ENCODE measurements around the gene PLPP4. TPM values are rescaled to one million over a fixed set of nuclear protein-coding genes. Genes with fewer than 3 reads are reported as not detected.
"Not testable (repeated sequence)": the region's sequence is repeated elsewhere in the genome, so short reads cannot be mapped to it uniquely, and the experiment has no call there.

Gene PLPP4
- total RNA-seq, 1 donor from 2014 or later, result not detected

- Histone ChIP-seq H3K4me1 (no peaks in the 10 kb centered on the region), H3K36me3 (no peaks in the 10 kb centered on the region), H3K27ac (no peak overlapping the region), H3K27me3 (no peaks in the 10 kb centered on the region), H3K9me3 (no peaks in the 10 kb centered on the region), H3K4me3 (no peak overlapping the region)
- no peak for DNase-seq (ENCODE audit: low spot score in 2 of 2)
- TF ChIP-seq, protein P1, sequence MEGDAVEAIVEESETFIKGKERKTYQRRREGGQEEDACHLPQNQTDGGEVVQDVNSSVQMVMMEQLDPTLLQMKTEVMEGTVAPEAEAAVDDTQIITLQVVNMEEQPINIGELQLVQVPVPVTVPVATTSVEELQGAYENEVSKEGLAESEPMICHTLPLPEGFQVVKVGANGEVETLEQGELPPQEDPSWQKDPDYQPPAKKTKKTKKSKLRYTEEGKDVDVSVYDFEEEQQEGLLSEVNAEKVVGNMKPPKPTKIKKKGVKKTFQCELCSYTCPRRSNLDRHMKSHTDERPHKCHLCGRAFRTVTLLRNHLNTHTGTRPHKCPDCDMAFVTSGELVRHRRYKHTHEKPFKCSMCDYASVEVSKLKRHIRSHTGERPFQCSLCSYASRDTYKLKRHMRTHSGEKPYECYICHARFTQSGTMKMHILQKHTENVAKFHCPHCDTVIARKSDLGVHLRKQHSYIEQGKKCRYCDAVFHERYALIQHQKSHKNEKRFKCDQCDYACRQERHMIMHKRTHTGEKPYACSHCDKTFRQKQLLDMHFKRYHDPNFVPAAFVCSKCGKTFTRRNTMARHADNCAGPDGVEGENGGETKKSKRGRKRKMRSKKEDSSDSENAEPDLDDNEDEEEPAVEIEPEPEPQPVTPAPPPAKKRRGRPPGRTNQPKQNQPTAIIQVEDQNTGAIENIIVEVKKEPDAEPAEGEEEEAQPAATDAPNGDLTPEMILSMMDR (IDR thresholded peaks at IDR 0.05), result no peak
- intact Hi-C loops (cut with DNase I), result no loop called here
Observed at GRCh38 chr10:120495226-120496009, 38.4 kb downstream of the PLPP4 start.

DNA sequence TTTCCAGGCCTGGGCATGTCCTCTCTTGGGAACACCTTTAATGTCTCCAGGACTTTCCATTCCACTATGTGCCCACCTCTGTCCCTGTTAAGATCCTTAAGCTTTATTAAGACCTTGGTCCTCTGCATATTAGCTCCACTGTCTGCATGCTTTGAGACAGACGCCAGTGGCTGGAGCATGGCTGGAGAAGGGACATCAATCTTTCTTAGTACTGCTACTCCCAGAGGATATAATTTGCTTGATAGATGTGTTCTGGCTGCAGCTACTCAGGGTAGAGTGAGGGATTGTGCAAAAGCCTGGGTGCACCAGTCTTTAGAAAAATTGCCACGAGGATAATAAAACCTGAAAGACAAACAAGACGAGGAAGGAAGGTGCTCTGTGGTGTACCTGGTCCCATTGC is 42.9 kb downstream of the PLPP4 start:
- no peak overlapping the region for H3K27ac ChIP-seq
- H3K4me3 ChIP-seq, result no peak overlapping the region
- intact Hi-C loops (cut with DNase I), result no loop called here
- TF ChIP-seq, protein P1 (IDR thresholded peaks at IDR 0.05), result no peak
- no peak for DNase-seq (ENCODE audit: low spot score in 2 of 2)
- no peaks in the 10 kb centered on the region for H3K36me3 ChIP-seq
- H3K4me1 ChIP-seq, result no peaks in the 10 kb centered on the region
- no peaks in the 10 kb centered on the region for H3K9me3 ChIP-seq
- no peaks in the 10 kb centered on the region for H3K27me3 ChIP-seq

DNA sequence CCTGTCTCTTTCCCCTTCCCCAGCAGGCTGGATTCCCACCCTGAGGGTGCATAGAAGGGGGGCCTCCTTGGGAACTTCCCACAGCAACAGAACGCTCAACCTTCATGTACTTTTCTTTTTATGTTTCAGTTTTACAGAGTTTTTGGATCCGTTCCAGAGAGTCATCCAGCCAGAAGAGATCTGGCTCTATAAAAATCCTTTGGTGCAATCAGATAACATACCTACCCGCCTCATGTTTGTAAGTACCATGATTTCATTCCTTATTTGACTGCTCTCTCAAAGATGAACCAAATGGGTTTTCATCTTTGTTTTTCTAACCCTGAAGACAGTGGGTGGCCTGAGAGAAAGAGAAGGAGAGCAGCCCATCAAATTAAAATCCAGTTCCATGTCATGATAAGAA is 46.7 kb downstream of the PLPP4 start:
- Histone ChIP-seq H3K36me3 (no peaks in the 10 kb centered on the region), H3K4me3 (no peak overlapping the region), H3K9me3 (no peaks in the 10 kb centered on the region), H3K4me1 (no peaks in the 10 kb centered on the region), H3K27me3 (no peaks in the 10 kb centered on the region), H3K27ac (no peak overlapping the region)
- TF ChIP-seq, protein P1 (IDR thresholded peaks at IDR 0.05), result no peak
- intact Hi-C loops (cut with DNase I), result no loop called here
- DNase-seq (ENCODE audit: low spot score in 2 of 2), result no peak

DNA sequence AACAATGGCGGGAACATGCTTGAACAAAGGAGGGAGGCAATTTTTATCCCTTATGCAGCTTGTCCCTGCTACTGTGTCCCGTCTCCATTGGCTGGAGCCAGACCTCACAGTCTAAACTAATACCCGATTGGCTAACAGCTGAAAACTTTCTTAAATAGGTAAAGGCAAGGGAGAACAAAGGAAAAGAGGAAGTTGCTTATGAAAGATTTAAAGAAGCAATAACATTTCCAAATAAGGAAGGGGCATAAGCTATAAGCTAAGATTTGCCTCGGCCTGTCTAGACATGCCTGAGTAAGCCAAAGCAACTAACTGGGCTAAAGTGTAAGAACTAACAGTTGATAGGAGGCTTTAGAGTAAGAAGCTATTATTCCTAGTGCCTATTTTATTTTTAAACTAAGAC is 47.2 kb downstream of the PLPP4 start:
- H3K4me1 ChIP-seq; H3K27ac ChIP-seq; H3K36me3 ChIP-seq; DNase-seq (ENCODE audit: low spot score in 2 of 2); intact Hi-C loops (cut with DNase I); H3K4me3 ChIP-seq; H3K9me3 ChIP-seq; H3K27me3 ChIP-seq: not testable (repeated sequence)

DNA sequence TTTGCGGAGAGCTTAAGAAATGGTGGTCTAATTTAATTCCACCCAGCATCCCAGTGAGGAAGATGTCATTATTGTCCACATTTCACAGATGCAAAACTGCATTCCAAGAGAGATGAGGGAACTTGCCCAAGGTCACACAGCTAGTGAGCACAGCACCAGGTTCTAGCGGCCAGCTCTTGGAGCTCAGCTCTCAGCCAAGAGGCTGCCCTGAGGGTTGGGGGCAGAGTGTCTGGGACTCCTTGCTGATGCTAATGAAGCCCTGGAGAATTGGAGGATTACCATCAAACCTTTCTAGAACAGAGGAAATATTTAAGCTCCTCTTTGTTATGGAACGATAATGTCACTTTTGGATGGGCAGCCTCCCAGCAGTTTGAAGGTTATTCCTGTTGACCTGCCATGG is 48.0 kb downstream of the PLPP4 start:
- H3K36me3 ChIP-seq, result no peaks in the 10 kb centered on the region
- H3K4me1 ChIP-seq, result no peaks in the 10 kb centered on the region
- H3K9me3 ChIP-seq, result no peaks in the 10 kb centered on the region
- no peak overlapping the region for H3K4me3 ChIP-seq
- intact Hi-C loops (cut with DNase I), result no loop called here
- no peak overlapping the region for H3K27ac ChIP-seq
- DNase-seq (ENCODE audit: low spot score in 2 of 2), result no peak
- TF ChIP-seq, protein P1 (IDR thresholded peaks at IDR 0.05), result no peak
- no peaks in the 10 kb centered on the region for H3K27me3 ChIP-seq

DNA sequence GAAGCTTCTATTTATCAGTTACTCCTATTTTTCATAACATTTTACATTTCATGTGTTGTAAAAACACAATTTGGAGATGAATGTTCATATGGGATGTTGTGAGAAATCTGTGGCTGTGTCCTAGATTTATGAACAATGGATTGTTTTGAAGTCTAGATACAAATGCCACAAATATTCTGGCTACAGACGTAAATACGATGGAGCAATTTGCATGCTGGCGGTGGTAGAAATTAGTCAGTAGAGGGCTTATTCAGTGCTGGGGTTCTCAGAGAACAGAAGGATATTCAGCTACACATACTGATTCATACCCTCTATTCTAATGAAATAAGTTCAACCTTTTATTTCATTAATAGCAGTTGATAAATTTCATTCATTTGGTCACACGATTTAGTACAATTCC is 48.8 kb downstream of the PLPP4 start:
- no peaks in the 10 kb centered on the region for H3K9me3 ChIP-seq

More for the DNA sequence above, 48.8 kb downstream of the PLPP4 start:
- intact Hi-C loops (cut with DNase I), result no loop called here
- no peak overlapping the region for H3K27ac ChIP-seq
- H3K36me3 ChIP-seq, result no peaks in the 10 kb centered on the region
- DNase-seq (ENCODE audit: low spot score in 2 of 2), result no peak
- H3K4me1 ChIP-seq, result no peaks in the 10 kb centered on the region
- TF ChIP-seq, protein P1 (IDR thresholded peaks at IDR 0.05), result no peak
- H3K4me3 ChIP-seq, result no peak overlapping the region
- no peaks in the 10 kb centered on the region for H3K27me3 ChIP-seq
